ENCODE measurements around the gene RHBDD1. TPM values are rescaled to one million over a fixed set of nuclear protein-coding genes. Genes with fewer than 3 reads are reported as not detected.
"Not testable (repeated sequence)": the region's sequence is repeated elsewhere in the genome, so short reads cannot be mapped to it uniquely, and the experiment has no call there.

Gene RHBDD1
- total RNA-seq, 1 donor from 2014 or later = 29.5 TPM

DNA sequence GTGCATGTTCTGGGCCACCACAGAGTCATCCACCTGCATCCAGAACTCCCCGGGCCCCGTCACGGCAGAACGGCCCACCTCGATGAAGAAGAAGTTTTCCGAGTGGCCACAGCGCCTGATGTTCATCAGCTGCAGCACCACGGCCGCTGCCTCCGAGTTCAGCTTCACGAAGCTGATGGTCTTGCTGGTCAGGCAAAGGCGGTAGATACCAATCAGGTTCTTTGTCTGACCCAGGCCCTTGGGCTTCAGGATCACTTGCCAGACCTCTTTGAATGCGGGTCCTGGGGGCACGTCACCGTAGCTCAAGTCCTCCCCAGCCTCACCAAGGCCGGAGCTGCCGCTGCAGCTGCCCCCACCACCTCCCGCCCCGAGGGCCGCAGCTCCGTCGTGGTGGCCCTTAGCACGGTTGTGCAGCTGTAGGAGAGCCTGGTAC, 37.8 kb upstream of the RHBDD1 start:
- DNase-seq = peak; percentile 40

DNA sequence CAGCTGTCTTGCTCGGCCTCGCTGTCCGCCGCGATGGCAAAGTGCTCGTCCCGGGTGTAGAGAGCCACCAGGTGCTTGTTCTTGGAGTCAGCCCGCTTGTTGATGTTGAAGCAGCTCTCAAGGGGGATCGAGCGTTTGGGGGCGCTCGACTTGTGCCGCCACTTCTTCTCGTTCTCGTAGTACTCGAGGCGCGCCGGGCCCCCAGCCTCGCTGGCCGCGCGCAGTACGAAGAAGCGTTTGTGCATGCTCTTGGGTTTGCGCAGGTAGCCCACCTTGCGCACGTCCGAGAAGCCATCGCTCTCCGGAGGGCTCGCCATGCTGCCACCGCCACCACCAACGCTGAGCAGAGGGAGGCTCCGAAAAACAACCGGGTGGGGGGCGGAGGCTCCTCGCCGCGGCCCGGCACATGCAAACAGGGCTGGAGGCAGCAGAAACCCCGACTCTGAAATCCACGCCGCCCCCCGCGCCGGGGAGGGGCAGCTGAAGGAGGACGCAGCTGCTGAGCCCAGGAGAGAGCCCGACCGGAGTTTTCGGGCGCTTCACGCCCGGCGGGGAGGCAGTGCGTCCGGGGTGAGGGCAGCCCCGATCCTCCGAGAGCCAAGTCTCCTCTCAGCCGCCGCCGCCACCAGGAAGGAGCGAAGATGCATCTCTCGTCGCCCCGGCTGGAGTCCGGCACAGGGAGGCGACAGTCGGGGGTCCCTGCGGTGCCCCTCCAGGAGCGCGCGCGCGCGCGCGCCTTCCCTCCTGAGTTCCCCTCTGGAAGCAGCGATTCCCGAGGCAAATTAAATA, 37.2 kb upstream of the RHBDD1 start:
- ATAC-seq (ENCODE audit: poor library complexity) = peak; percentile 3
- DNase-seq = peak; percentile 63
- intact Hi-C loops (cut with DNase I) = loop anchor here (2.0 to 10.0 kb wide), 4 partner anchors 74 to 912 kb away; no protein-coding TSS in a partner anchor

More for the DNA sequence above, 37.8 kb upstream of the RHBDD1 start:
- intact Hi-C loops (cut with DNase I) = loop anchor here (2.0 to 10.0 kb wide), 4 partner anchors 73 to 911 kb away; no protein-coding TSS in a partner anchor
- ATAC-seq (ENCODE audit: poor library complexity) = no peak

DNA sequence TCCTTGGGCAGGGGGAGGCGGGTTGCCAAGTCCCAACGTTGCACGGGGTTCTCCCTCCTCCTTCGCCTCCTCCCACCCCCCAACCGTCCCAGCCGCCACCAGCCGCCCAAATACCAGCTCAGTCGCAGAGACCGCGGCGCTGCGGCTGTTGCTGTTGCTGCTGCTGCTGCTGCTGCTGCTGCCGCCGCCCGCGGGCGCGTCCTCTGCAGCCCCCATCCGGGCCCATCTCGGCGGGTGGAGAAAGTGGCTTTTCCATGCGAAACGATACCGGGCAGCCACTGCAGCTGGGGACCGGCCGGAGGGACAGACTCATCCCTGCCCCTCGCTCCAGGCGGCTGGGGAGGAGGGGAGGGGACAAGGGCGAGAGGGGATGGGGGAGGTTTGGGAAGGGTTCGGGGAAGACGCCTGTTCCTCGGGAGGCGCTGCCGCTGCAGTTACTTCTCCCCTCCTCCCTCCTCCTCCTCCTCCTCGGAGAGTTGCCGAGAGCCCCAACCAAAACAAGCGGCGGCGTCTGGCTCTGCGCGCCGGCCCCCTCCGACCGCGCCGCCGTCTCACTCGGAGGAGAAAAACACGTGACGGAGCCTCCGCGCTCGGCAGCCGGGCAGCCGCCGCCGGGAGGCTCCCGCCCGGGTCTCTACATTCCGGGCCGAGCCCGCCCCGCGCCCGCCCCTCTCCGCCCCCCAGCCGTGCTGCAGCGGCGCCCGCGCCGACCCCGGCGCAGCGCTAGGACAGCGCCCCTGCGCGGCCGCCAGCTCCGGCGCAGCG, 36.5 kb upstream of the RHBDD1 start, which contains the start of gene IRS1:
Gene IRS1 (minus strand): TSS at position 610 of the 765 bp plus-strand sequence. CDS start 1,082 bp downstream, outside the sequence.
- intact Hi-C loops (cut with DNase I) = loop anchor here (2.0 to 10.0 kb wide), 4 partner anchors 75 to 913 kb away; no protein-coding TSS in a partner anchor
- peak; percentile 55 for ATAC-seq (ENCODE audit: poor library complexity)
- DNase-seq = peak; percentile 80

DNA sequence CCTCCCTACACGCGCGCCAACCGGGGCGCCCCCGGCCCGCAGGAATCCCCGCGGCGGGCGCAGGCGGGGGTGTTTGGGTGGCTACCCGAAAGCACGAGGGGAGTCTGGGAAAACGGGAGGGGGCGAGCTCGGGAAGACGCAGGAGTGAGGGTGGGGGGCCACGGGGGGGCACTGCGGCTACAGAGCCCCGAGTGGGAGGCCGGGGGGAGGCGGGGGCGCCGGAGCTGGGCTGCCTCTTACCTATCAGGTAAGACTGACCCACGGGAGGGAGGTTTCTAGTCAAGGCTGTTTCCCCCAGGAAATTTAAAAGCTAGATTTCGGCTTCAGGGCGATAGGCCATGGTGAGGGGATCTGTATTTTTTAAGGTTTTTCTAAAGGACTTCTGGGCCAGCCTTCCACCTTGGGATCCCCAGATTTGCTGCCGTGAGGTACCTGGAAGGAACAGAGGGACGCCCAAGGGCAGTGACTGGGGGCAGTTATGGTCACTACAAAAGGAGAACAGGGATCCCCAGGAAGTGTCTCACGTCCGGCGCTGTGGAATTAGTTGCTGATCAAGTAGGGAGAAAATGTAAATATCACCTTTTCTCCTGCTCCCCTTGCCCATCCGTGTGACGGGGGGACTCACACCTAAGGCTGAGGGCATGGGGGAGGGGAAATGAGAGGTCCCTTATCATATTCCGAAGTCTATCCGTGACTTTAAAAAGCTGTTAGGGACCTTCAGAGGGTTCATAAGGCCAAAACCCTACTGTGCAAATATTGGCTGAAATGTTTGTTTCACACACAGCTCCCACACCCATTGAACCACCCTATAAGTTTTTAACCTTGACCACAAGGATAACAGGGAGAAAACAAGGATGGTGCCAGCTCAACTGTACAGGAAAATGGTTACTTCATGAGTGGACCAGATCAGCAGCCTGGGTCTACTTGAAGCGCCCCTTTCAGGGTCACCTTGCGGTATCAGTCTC, 35.6 kb upstream of the RHBDD1 start:
- ATAC-seq (ENCODE audit: poor library complexity) (no peak), DNase-seq (peak; percentile 61)
- intact Hi-C loops (cut with DNase I) = loop anchor here (2.0 to 10.0 kb wide), 7 partner anchors 75 to 1135 kb away; no protein-coding TSS in a partner anchor

DNA sequence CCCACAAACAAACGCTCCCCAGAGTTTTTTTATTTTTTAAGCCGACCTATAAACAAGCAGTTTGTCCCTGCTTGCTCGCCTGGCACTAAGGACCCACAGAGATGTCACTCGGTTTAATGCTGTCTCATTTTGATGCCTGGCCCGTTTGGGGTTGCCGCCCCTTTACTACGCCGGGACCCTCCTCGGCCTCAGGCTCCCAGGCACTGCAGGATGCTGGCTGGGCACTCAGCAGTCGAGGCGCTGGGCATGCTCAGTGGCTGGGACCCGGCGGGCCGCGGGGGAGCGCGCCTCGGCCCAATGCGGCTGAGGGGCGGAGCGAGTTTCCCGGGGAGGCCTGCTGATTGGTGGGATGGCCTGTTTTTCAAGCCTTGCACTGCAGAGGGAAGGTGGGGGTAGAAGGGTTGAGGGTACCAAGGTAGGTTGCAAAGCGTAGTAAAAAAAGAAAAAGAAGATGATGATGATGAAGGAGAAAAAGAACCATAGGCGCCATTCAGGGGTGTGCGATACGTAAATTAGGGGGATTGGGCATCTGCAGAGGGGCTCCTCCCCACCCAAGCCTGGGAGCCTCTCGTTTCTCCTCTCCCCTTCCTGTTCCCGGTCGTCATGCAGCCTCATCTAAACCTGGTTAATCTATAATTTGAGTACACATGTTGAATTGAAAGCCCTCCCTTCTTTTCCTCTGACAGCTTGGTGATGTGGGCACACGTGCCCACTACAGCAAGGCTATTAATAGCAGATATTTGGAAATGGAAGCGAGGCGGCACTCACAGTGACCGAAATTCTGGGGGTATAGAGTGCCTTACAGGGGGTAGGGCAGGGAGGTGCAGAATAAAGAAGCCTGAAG, 34.7 kb upstream of the RHBDD1 start:
- intact Hi-C loops (cut with DNase I) = loop anchor here (5.0 to 10.0 kb wide), 3 partner anchors 181 to 1136 kb away; no protein-coding TSS in a partner anchor
- peak; percentile 76 for ATAC-seq (ENCODE audit: poor library complexity)
- DNase-seq = peak; percentile 88

DNA sequence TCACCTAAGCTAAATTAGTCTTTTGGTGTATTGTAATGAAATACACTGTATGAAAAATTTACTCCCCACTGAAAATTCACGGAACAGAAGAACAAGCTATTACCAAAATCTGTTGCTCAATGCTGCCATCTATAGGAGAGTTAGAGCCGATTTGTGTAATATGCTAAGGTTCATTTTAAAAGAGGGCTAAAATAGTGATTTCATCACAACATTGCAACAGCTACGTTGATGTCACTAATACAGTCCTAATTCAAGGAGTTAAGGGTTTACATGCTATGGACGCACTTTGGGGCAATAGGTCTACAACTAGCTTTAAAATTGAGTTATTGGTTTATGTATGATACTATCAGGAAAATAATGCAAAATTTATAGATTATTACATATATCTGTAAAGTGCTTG, 33.3 kb upstream of the RHBDD1 start:
- DNase-seq (no peak), ATAC-seq (ENCODE audit: poor library complexity) (no peak)
- intact Hi-C loops (cut with DNase I) = loop anchor here (5.0 to 10.0 kb wide), 3 partner anchors 180 to 1138 kb away; no protein-coding TSS in a partner anchor

DNA sequence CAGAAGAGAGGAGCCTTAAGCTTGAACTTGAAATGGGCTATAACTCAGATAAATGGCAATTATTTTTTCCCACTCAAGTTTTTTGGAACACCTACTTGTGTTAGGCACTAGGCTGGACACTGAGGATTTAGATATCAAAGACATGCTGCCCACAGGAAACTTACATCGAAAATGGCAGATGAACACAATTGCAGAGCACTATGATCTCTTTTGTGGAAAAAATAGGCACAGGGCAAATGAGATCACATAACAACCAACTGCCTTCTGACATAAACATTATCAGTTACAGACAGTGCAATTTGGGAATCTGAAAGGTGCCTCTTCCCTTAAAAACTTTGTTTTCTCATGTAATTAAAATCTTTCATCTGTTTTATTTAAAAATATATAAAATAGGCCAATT, 32.4 kb upstream of the RHBDD1 start:
- intact Hi-C loops (cut with DNase I) = loop anchor here (5.0 to 10.0 kb wide), 3 partner anchors 179 to 1139 kb away; no protein-coding TSS in a partner anchor
- no peak for DNase-seq
- ATAC-seq (ENCODE audit: poor library complexity) = no peak

DNA sequence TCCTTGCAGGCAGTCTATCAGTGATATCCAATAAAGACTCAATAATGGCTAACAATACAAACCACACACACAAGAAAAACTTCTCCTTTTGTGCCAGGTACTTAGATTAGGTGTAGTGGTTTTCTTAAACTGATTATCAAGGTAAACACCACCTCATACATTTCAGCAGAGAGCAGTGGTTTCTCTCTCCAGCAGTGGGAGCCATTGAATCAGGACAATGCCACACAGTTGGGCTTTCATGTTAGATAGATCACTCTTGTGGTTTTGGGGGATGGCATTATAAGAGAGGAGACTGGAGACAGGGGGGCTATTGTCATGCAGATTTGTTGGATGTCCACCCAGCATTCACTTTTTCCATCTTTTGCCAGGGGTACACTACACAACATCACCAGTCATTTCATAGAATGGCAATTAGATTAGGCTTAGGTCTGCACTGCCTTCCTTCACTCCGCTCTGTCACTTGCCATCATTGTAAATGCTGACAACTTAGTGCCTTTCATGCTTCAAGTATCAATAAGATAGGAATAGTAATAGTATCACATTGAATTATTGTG, 22.6 kb upstream of the RHBDD1 start:
- no peak for ATAC-seq (ENCODE audit: poor library complexity)
- DNase-seq = no peak
- intact Hi-C loops (cut with DNase I) = no loop called here

DNA sequence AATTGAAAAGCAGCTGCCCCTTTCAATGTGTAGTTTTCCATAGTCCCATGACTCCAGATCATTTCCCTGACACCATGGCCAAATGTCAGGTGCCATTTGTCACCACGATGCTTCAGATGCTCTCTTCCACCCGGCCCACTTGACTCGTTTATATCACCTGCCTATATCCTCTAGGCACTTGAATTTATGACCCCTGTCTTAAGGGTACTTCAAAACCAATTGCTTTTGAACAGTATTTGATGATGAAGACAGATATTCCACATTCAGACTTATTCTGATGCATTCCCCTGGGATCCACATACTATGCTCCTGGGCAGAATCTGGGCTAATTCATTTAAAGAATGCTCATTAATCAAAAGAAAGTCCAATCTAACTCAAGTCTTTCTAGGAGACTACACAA, 16.9 kb upstream of the RHBDD1 start:
- intact Hi-C loops (cut with DNase I) = no loop called here
- ATAC-seq (ENCODE audit: poor library complexity) = no peak
- no peak for DNase-seq

DNA sequence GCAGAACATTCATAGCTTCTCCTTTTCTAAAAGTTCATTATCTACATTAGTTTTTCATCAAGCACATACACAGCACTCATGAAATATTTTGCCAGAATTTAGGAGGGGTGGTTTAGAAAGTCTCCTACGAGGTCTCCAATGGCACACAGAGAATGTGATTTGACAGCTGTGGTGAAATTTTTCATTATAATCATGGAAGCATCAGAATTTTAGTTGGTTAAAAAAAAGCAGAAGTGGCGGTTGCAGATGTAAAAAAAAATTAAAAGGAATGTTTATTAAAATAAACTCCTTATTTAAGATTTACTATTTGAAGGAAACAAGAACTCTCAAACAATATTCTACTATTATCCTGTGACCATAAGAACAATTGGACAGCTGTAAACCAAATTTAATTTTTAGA, 10.8 kb upstream of the RHBDD1 start:
- DNase-seq (no peak), ATAC-seq (ENCODE audit: poor library complexity) (no peak)
- intact Hi-C loops (cut with DNase I) = no loop called here

DNA sequence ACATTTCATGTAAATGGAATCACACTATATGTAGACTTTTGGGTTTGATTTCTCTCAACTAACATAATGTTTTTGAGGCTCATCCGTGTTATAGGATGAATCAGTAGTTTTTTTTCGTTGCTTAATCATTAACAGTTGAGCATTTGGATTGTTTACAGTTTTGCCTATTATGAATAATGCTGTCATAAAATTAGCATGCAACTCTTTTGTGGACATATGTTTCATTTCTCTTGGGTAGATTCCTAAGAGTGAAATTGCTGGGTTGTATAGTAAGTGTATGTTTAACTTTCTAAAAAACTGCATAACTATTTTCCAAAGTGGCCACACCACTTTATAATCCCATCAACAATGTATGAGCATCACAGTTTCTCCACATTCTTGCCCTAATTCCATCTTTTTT, 7.7 kb upstream of the RHBDD1 start:
- ATAC-seq (ENCODE audit: poor library complexity) (no peak), DNase-seq (no peak)
- intact Hi-C loops (cut with DNase I) = no loop called here

DNA sequence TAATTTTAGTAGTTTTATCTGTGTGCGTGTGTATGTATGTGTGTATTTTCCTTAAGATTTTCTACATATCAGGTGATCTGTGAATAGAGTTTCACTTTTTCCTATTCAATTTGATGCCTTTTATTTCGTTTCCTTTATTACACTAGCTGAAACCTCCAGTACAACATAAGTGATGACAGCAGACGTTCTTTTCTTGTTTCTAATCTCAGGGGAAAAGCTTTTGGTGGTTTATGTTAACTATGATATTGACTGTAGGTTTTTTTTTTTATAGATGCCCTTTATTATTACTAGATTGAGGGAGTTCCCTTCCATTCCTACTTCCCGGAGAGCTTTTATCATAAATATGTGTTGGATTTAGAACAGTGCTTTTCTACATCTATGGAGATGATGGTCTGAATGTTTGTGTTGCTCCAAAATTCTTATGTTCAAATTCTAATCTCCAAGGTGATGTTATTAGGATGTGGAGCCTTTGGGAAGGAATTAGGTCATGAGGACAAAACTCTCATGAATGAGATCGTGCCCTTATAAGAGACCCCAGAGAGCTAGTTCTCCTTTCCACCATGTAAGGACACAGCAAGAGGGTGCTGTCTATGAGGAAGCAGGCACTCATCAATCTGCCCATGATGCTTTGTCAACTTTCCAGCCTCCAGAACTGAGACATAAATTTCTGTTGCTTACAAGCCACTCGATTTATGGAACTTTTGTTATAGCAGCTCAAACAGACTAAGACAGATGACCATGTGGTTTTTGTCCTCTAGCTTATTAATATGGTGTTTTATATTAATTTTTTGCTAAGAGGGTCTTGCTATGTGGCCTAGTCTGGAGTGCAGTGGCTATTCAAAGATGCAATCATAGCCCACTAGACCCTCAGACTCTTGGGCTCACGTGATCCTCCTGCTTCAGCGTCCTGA, 5.9 kb upstream of the RHBDD1 start:
- ATAC-seq (ENCODE audit: poor library complexity) (no peak), DNase-seq (no peak)
- intact Hi-C loops (cut with DNase I) = no loop called here

DNA sequence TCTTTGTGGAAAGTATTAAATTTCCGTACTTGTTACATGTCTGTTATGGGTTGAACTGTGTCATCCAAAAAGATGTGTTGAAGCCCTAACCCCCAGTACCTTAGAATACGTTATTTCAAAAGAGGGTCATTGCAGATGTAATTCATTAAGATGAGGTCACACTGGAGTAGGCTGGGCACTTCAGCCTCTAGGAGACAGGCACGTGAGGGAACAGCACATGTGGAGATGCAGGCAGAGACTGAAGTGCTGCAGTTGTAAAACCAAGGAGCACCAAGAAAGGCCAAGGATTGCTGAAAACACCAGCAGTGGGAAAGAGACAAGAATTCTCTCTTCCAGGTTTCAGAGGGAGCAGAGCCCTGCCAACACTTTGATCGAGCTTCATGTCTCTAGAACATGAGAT, 4.6 kb upstream of the RHBDD1 start:
- intact Hi-C loops (cut with DNase I) = no loop called here
- no peak for ATAC-seq (ENCODE audit: poor library complexity)
- DNase-seq = no peak

DNA sequence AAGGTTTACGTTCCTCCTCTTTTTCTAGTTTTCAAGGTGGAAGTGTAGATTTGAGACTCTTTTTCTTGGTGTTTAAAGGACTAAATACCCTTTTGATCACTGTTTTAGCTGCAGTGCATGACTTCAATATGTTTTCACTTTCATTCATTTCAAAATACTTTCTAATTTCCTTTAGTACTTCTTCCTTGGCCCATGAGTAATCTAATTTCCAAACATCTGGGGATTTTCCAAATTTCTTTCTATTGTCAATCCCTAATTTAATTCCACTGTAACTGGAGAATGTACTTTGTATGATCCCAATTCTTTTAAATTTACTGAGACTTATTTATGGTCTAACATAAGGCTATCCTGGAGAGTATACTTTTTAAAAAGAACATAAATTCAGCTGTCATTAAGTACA, 3.8 kb upstream of the RHBDD1 start:
- intact Hi-C loops (cut with DNase I) = no loop called here
- ATAC-seq (ENCODE audit: poor library complexity) = no peak
- DNase-seq = no peak

DNA sequence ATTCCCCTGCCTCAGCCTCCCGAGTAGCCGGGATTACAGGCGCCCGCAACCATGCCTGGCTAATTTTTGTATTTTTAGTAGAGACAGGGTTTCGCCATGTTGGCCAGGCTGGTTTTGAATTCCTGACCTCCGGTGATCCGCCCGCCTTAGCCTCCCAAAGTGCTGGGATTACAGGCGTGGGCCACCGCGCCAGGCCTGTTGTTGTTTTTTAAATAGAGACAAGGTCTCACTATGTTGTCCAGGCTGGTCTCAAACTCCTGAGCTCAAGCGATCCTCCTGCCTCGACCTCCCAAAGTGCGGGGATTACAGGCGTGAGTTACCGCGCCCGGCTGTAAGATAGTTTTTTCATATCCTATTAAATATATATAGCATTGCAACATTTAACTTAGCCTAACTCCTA, 974 bp upstream of the RHBDD1 start:
- intact Hi-C loops (cut with DNase I); ATAC-seq (ENCODE audit: poor library complexity): not testable (repeated sequence)
- peak; percentile 39 for DNase-seq

DNA sequence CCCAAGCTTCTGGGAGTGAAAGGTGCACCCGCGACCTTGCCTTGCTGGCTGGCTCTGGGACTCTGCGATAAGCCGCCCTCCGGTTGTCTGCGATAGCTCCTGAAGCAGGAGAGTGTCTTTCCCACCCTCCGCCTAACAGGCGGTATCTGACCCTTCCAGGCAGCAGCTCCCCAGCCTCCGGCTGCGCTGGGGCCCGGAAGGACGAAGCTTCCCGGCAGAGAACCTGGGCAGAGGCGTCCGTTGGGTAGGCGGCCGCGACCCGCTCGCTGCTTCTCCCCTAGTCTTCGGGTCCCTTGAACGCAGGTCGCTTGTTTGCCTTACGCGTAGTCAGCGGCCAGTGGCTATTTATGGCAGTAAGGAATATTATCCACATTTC, 446 bp upstream of the RHBDD1 start:
- peak; percentile 67 for ATAC-seq (ENCODE audit: poor library complexity)
- intact Hi-C loops (cut with DNase I) = no loop called here
- no peak for DNase-seq

Data from Right ventricle myocardium superior (tissue), 1 donor.